Lower leg skin (tissue), 3 donors: Measurements from ENCODE around the gene SPACA4.

ENCODE experiments used
- POLR2A ChIP-seq, 2 donors: fragments of 450-650 bp; IDR thresholded peaks; one replicate each; pipeline ENCODE4 v1.6.1; 2016 to 2017; ENCODE audit warnings: antibody characterized with exemption in 2 of 2, mild to moderate bottlenecking in 1 of 2, moderate library complexity in 1 of 2
- TF ChIP-seq, protein P1 (sequence below), 3 donors: fragments of 450-650 bp; IDR thresholded peaks; one replicate each; pipeline ENCODE4 v1.5.1; 2016; ENCODE audit warnings: antibody characterized with exemption in 3 of 3, mild to moderate bottlenecking in 3 of 3, moderate library complexity in 2 of 3

DNA sequence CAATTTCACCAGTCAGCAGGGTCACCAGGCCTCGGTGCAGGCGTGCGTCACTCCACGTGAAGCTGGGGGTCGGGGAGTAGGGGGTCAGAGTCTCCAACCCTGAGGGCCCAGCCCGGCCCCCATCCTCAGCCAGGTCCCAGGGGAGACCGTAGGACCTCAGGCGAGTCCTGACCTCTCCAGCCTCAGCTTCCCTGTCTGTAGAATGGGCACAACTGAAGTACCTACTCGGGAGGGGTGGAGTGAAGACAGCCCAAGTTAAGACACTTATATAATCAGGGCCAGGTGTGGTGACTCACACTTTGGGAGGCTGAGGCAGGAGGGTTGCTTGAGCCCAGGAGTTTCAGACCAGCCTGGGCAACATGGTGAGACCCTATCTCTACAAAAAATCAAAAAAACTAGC lies 2.7 kb upstream of the SPACA4 start:
- TF ChIP-seq, protein P1, sequence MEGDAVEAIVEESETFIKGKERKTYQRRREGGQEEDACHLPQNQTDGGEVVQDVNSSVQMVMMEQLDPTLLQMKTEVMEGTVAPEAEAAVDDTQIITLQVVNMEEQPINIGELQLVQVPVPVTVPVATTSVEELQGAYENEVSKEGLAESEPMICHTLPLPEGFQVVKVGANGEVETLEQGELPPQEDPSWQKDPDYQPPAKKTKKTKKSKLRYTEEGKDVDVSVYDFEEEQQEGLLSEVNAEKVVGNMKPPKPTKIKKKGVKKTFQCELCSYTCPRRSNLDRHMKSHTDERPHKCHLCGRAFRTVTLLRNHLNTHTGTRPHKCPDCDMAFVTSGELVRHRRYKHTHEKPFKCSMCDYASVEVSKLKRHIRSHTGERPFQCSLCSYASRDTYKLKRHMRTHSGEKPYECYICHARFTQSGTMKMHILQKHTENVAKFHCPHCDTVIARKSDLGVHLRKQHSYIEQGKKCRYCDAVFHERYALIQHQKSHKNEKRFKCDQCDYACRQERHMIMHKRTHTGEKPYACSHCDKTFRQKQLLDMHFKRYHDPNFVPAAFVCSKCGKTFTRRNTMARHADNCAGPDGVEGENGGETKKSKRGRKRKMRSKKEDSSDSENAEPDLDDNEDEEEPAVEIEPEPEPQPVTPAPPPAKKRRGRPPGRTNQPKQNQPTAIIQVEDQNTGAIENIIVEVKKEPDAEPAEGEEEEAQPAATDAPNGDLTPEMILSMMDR (IDR thresholded peaks at IDR 0.05) = no peak
- TF ChIP-seq POLR2A (IDR thresholded peaks at IDR 0.05) = no peak
